Measurements from ENCODE around the gene KRT16. TPM values are rescaled to one million over a fixed set of nuclear protein-coding genes. Genes with fewer than 3 reads are reported as not detected.
A peak's percentile ranks its signal among the peaks of the same experiment; 100 is the strongest.

KRT16 gene
- total RNA-seq, 1 experiment from 2014 or later, result 0.61 TPM

DNA sequence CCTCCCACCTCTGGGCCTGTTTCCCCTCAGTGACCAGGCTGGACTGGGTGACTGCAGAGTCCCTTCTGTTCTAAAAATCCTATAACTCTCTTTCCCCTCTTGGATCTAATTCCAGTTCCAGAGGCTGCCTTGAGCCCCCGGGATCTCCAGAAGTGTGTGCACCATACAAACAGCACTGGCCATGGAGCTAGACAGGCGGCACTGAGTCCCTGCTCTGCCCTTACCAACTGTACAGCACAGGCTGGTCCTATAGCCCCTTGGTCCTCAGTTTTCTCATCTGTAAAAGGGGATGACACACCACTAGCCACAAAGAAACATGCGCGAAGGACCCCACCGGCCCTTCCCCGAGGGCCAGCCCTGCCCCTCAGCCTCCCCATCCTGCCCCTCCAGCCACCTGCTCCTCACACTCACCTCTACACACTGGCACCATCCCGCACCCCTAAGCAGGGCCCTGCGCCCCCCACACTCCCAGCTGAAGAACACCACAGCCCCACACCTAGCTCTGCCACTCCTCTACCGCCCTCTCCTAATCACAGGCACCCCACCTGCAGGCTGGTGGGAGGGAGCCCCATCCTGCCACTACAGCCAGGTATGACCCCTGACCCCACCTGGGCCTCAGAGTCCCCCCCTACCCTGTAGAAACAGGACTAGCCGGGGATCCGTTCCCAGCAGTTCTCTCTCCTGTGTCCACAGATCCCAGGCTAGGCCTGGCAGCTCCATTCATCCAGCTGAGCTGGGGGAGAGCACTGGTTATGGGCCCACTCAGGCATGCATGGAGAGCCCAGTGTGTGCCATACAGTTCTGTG is 913 bp upstream of the KRT16 start:
- intact Hi-C loops (cut with micrococcal nuclease), result no loop called here
- DNase-seq (ENCODE audit: low read depth, low spot score), result no peak
- Histone ChIP-seq H3K36me3 (ENCODE audit: control insufficient read depth in 1 of 2, insufficient read depth in 2 of 2, low read length in 2 of 2) (no peaks in the 10 kb centered on the region), H4K20me1 (ENCODE audit: insufficient read depth) (no peaks in the 10 kb centered on the region), H3K9me3 (ENCODE audit: control insufficient read depth in 1 of 2, insufficient read depth in 1 of 2, low read depth in 1 of 2, low read length in 2 of 2) (no peaks in the 10 kb centered on the region), H3K9me2 (ENCODE audit: insufficient read depth) (no peaks in the 10 kb centered on the region), H3K9ac (ENCODE audit: low read length) (peak overlapping the region; percentile 24; the same call in 1 of the 2 replicates), H3K4me3 (replicated peaks in 1 of 2; ENCODE audit: low read depth in 1 of 2, low read length in 2 of 2) (no peak overlapping the region), H3K4me1 (ENCODE audit: control insufficient read depth in 1 of 2, insufficient read depth in 2 of 2, low read length in 2 of 2) (peaks cover 2 to 21% of the 10 kb centered on the region in 2 experiments; a peak in 3 of 4 replicates), H3K27ac (ENCODE audit: low read depth, low read length) (0 out of 2 replicates have a peak overlapping the region, but pooled peaks have one; percentile 16), H3K27me3 (ENCODE audit: insufficient read depth, low read length) (no peaks in the 10 kb centered on the region), H2AFZ (ENCODE audit: low read depth, low read length, poor library complexity, severe bottlenecking) (no peak overlapping the region), H3K79me2 (ENCODE audit: insufficient read depth, low read length) (no peaks in the 10 kb centered on the region), H3K4me2 (ENCODE audit: low read length) (peak overlapping the region; percentile 67)
- no TSS peak for BruUV-seq (replicated peaks)
- ChIA-PET POLR2A (no interaction called here), RAD21 (ENCODE audit: low non-redundant PET in 1 of 2, low total read pairs in 2 of 2, uncharacterized antibody in 2 of 2, unreplicated experiment in 2 of 2) (no interaction called here), CTCF (no interaction called here)
- TF ChIP-seq TCF7L2 (IDR thresholded peaks at IDR 0.05; ENCODE audit: borderline replicate concordance, extremely low read depth, insufficient read depth, insufficient read length) (no peak), EZH2phosphoT487 (IDR thresholded peaks at IDR 0.05; ENCODE audit: borderline replicate concordance) (no peak), CEBPB (IDR thresholded peaks at IDR 0.05; ENCODE audit: low read depth) (no peak), JUND (IDR thresholded peaks at IDR 0.05) (no peak), ELF1 (IDR thresholded peaks at IDR 0.05; ENCODE audit: borderline replicate concordance, low read depth) (no peak), CBX3 (IDR thresholded peaks at IDR 0.05; ENCODE audit: low read depth) (no peak), EGR1 (IDR thresholded peaks at IDR 0.05; ENCODE audit: low read depth) (no peak), FOSL1 (IDR thresholded peaks at IDR 0.05; ENCODE audit: low read depth) (no peak), SRF (IDR thresholded peaks at IDR 0.05; ENCODE audit: low read depth) (no peak), SIN3A (IDR thresholded peaks at IDR 0.05; ENCODE audit: low read depth) (no peak), RAD21 (IDR thresholded peaks at IDR 0.05; ENCODE audit: low read depth) (no peak), ZNF274 (IDR thresholded peaks at IDR 0.05; ENCODE audit: low read depth, low read length) (no peak), ZFX (IDR thresholded peaks at IDR 0.05) (no peak), POLR2A (IDR thresholded peaks at IDR 0.05; ENCODE audit: borderline replicate concordance, extremely low read depth, insufficient read depth, insufficient read length) (no peak), POLR2AphosphoS5 (IDR thresholded peaks at IDR 0.05; ENCODE audit: low read depth, low read length) (no peak), SP1 (IDR thresholded peaks at IDR 0.05; ENCODE audit: low read depth) (no peak)
- TF ChIP-seq, protein P1, sequence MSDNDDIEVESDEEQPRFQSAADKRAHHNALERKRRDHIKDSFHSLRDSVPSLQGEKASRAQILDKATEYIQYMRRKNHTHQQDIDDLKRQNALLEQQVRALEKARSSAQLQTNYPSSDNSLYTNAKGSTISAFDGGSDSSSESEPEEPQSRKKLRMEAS (IDR thresholded peaks at IDR 0.05), result no peak
- TF ChIP-seq, protein P2, sequence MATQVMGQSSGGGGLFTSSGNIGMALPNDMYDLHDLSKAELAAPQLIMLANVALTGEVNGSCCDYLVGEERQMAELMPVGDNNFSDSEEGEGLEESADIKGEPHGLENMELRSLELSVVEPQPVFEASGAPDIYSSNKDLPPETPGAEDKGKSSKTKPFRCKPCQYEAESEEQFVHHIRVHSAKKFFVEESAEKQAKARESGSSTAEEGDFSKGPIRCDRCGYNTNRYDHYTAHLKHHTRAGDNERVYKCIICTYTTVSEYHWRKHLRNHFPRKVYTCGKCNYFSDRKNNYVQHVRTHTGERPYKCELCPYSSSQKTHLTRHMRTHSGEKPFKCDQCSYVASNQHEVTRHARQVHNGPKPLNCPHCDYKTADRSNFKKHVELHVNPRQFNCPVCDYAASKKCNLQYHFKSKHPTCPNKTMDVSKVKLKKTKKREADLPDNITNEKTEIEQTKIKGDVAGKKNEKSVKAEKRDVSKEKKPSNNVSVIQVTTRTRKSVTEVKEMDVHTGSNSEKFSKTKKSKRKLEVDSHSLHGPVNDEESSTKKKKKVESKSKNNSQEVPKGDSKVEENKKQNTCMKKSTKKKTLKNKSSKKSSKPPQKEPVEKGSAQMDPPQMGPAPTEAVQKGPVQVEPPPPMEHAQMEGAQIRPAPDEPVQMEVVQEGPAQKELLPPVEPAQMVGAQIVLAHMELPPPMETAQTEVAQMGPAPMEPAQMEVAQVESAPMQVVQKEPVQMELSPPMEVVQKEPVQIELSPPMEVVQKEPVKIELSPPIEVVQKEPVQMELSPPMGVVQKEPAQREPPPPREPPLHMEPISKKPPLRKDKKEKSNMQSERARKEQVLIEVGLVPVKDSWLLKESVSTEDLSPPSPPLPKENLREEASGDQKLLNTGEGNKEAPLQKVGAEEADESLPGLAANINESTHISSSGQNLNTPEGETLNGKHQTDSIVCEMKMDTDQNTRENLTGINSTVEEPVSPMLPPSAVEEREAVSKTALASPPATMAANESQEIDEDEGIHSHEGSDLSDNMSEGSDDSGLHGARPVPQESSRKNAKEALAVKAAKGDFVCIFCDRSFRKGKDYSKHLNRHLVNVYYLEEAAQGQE (IDR thresholded peaks at IDR 0.05; ENCODE audit: low read depth), result no peak
- TF ChIP-seq, protein P3, sequence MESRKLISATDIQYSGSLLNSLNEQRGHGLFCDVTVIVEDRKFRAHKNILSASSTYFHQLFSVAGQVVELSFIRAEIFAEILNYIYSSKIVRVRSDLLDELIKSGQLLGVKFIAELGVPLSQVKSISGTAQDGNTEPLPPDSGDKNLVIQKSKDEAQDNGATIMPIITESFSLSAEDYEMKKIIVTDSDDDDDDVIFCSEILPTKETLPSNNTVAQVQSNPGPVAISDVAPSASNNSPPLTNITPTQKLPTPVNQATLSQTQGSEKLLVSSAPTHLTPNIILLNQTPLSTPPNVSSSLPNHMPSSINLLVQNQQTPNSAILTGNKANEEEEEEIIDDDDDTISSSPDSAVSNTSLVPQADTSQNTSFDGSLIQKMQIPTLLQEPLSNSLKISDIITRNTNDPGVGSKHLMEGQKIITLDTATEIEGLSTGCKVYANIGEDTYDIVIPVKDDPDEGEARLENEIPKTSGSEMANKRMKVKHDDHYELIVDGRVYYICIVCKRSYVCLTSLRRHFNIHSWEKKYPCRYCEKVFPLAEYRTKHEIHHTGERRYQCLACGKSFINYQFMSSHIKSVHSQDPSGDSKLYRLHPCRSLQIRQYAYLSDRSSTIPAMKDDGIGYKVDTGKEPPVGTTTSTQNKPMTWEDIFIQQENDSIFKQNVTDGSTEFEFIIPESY (IDR thresholded peaks at IDR 0.05; ENCODE audit: extremely low read depth, insufficient replicate concordance, low read length), result no peak
- TF ChIP-seq, protein P4, sequence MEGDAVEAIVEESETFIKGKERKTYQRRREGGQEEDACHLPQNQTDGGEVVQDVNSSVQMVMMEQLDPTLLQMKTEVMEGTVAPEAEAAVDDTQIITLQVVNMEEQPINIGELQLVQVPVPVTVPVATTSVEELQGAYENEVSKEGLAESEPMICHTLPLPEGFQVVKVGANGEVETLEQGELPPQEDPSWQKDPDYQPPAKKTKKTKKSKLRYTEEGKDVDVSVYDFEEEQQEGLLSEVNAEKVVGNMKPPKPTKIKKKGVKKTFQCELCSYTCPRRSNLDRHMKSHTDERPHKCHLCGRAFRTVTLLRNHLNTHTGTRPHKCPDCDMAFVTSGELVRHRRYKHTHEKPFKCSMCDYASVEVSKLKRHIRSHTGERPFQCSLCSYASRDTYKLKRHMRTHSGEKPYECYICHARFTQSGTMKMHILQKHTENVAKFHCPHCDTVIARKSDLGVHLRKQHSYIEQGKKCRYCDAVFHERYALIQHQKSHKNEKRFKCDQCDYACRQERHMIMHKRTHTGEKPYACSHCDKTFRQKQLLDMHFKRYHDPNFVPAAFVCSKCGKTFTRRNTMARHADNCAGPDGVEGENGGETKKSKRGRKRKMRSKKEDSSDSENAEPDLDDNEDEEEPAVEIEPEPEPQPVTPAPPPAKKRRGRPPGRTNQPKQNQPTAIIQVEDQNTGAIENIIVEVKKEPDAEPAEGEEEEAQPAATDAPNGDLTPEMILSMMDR (IDR thresholded peaks at IDR 0.05 in 2 of 3, conservative IDR thresholded peaks at IDR 0.05 in 1 of 3; ENCODE audit: borderline replicate concordance in 1 of 3, insufficient read depth in 1 of 3, low read depth in 2 of 3, low read length in 2 of 3), result no peak
- peak; percentile 21; the same call in 1 of the 2 replicates for ATAC-seq
